Right atrium auricular region (tissue), 2 donors: ENCODE data around the gene WNK2. TPM values are rescaled to one million over a fixed set of nuclear protein-coding genes. Genes with fewer than 3 reads are reported as not detected.

ENCODE experiments used
- DNase-seq: peaks from one replicate; pipeline ENCODE4 v3.0.0-alpha.2; 2019; ENCODE audit warnings: low spot score
- H3K27ac ChIP-seq, 2 donors: fragments of 200-600 bp; sonication (generic); 1 replicate in 1 of 2; 2 replicates in 1 of 2; pipeline ENCODE4 v1.5.1; 2016 to 2019
- H3K27me3 ChIP-seq, 2 donors: fragments of 200-600 bp; sonication (generic); one replicate each; pipeline versions ENCODE4 v1.5.1 to v1.6.0; 2017 to 2019
- H3K36me3 ChIP-seq: fragments of 200-600 bp; sonication (generic); one replicate; pipeline ENCODE4 v1.5.1; 2016
- H3K4me1 ChIP-seq, 2 donors: fragments of 200-600 bp; sonication (generic); one replicate each; pipeline versions ENCODE4 v1.5.1 to v1.6.0; 2017 to 2019
- H3K4me3 ChIP-seq, 2 donors: fragments of 200-600 bp; sonication (generic); 1 replicate in 1 of 2; 2 replicates in 1 of 2; pipeline ENCODE4 v1.5.1; 2017 to 2019; ENCODE audit warnings: mild to moderate bottlenecking in 1 of 2, moderate library complexity in 1 of 2
- H3K9me3 ChIP-seq, 2 donors: fragments of 200-600 bp; sonication (generic); one replicate each; pipeline ENCODE4 v1.5.1; 2019
- total RNA-seq, 2 donors: library from RNA; depleted of rRNA; stranded (reverse); fragments of >200 nt; gene quantifications; one replicate each; pipeline ENCODE4 v1.1.0, GENCODE V29; 2016
- TF ChIP-seq, protein P1 (sequence below), 2 donors: fragments of 200-600 bp; sonication (generic); IDR thresholded peaks; one replicate each; pipeline ENCODE4 v1.5.1; 2019; ENCODE audit warnings: antibody characterized with exemption in 2 of 2

WNK2 gene
- total RNA-seq, result 100 to 1,000 TPM in 1 of 2 donors, 10 to 100 TPM in 1; 61.4 to 132 TPM

DNA sequence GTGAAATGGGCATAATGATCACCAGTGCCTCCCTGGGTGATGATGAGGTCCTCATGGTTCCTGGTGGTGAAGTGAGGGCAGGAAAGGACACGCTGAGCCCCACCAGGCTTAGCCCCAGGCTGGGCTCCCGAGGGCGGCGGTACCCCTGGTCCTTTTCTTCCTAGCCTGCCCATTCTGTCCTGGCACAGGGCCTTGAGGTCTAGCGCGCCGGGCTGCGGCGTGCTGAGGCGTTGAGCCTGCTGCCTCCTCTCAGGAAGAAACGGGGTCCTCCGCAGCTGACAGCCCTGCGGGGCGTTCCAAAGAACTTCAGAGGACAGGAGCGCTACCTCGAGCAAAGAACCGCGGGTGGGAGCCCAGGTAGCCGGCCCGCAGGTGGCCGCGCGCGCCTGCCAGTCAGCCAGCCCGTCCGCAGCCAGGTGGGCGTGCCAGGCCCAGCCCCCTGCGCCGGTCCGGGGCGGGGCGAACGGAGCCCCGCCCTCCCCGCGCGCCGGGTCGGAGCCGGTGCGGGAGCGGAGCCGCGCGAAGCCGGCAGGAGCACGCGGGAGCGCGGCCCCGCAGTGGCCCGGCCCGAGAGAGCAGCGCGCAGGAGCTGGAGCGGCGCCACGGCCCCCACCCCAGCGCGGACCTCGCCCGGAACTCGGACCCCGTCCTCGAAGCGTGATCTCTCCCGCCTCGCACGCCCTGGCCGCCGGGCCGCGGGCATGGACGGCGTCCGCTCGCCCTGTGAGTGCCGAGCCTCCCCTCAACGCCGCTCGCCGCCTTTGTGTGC lies at the start of gene WNK2:
Gene WNK2, plus strand, starts transcription at position 477 of the 769 bp plus-strand sequence. CDS start 791 bp downstream, outside the sequence.
- Histone ChIP-seq H3K36me3 (no peaks in the 10 kb centered on the region), H3K27me3 (no peaks in the 10 kb centered on the region), H3K4me1 (peaks cover 0 to 27% of the 10 kb centered on the region in 2 donors), H3K4me3 (peak within 1 kb of the TSS; percentile 51 to 63), H3K9me3 (no peaks in the 10 kb centered on the region), H3K27ac (peak within 1 kb of the TSS; percentile 89 to 92)
- TF ChIP-seq, protein P1, sequence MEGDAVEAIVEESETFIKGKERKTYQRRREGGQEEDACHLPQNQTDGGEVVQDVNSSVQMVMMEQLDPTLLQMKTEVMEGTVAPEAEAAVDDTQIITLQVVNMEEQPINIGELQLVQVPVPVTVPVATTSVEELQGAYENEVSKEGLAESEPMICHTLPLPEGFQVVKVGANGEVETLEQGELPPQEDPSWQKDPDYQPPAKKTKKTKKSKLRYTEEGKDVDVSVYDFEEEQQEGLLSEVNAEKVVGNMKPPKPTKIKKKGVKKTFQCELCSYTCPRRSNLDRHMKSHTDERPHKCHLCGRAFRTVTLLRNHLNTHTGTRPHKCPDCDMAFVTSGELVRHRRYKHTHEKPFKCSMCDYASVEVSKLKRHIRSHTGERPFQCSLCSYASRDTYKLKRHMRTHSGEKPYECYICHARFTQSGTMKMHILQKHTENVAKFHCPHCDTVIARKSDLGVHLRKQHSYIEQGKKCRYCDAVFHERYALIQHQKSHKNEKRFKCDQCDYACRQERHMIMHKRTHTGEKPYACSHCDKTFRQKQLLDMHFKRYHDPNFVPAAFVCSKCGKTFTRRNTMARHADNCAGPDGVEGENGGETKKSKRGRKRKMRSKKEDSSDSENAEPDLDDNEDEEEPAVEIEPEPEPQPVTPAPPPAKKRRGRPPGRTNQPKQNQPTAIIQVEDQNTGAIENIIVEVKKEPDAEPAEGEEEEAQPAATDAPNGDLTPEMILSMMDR (IDR thresholded peaks at IDR 0.05), result no peak
- no peak for DNase-seq

DNA sequence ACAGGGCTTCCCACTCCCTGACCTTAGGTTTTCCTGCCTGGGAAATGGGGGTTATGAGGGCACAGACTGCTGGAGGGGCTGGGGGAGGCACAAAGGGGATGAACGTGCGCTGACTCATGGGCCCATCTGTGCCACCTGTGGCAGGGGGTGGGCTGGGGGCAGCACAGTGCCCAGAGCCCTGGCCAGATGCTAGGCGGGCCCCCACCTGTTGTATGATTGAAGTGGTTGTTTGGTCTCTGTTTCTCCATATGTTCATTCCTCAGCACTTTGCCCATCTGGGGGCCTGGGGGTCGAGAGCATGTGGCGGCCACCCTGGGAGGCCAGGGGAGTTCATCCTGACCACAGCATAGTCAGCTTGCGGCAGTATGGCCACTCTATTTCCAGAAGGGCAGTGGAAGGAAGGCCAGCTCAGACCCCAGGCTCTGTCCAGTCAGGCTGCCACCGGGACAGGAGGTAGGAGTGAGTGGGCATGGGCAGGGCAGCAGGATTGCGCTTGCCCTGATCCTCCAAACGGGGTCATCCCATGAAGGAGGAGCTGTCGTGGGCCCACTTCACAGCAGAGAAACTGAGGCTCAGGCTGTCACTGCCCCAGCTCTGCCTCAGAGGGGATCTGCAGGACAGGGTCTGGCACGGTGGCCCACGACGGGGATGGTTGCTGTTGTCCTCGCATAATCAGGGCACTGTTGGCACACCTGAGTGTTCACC lies 49.0 kb upstream of the WNK2 start:
- peak overlapping the region; percentile 97 to 99 for H3K27ac ChIP-seq
- DNase-seq, result no peak
- H3K4me1 ChIP-seq, result peaks cover 0 to 51% of the 10 kb centered on the region in 2 donors
- no peaks in the 10 kb centered on the region for H3K9me3 ChIP-seq
- TF ChIP-seq, protein P1 (IDR thresholded peaks at IDR 0.05), result no peak
- H3K36me3 ChIP-seq, result no peaks in the 10 kb centered on the region
- H3K4me3 ChIP-seq, result peak overlapping the region; percentile 82 to 91
- H3K27me3 ChIP-seq, result no peaks in the 10 kb centered on the region

DNA sequence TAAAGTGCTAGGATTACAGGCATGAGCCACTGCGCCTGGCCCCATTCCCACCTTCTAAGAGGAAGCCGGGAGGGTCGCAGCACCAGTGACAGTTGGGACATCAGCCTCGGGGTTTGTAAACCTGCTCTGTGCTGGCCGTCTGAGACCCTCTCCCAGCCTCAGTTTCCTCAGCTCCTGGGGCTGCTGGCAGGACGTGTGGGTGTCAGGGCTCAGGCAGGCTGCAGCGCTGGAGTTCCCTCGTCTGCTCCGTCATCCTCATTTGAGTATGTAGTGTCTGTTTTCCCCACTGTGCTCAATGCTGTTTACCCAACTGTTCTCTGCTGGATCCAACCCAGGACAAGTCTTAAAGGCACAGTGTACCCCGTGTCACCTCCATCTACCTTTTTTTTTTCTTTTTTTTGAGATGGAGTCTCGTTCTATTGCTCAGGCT lies 47.9 kb upstream of the WNK2 start:
- DNase-seq, result no peak
- Histone ChIP-seq H3K4me1 (peaks cover 0 to 40% of the 10 kb centered on the region in 2 donors), H3K4me3 (no peak overlapping the region), H3K36me3 (no peaks in the 10 kb centered on the region), H3K27ac (no peak overlapping the region), H3K27me3 (no peaks in the 10 kb centered on the region), H3K9me3 (no peaks in the 10 kb centered on the region)
- TF ChIP-seq, protein P1 (IDR thresholded peaks at IDR 0.05), result no peak

DNA sequence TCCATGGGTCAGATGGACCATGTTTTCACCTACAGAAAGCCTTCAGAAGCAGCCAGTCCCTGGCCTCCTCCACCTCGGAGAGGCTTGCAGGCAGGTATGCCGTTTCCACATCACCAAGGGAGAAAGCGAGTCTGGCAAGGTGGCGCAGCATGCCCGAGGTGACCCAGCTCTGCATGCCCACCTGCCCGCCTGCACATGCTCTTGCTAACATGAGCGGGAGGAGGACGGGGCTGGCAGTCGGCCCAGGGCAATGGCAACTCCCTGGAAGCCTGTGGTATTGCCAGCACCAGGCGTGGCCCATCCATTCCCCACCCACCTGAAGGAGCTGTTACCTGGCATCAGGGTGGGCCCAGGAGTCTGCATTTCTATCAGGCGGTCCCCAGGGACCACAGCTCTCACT lies 46.6 kb upstream of the WNK2 start:
- no peak overlapping the region for H3K27ac ChIP-seq
- no peak overlapping the region for H3K4me3 ChIP-seq
- H3K36me3 ChIP-seq, result no peaks in the 10 kb centered on the region
- H3K27me3 ChIP-seq, result no peaks in the 10 kb centered on the region
- no peaks in the 10 kb centered on the region for H3K9me3 ChIP-seq
- H3K4me1 ChIP-seq, result peaks cover 0 to 27% of the 10 kb centered on the region in 2 donors
- no peak for DNase-seq
- TF ChIP-seq, protein P1 (IDR thresholded peaks at IDR 0.05), result no peak

DNA sequence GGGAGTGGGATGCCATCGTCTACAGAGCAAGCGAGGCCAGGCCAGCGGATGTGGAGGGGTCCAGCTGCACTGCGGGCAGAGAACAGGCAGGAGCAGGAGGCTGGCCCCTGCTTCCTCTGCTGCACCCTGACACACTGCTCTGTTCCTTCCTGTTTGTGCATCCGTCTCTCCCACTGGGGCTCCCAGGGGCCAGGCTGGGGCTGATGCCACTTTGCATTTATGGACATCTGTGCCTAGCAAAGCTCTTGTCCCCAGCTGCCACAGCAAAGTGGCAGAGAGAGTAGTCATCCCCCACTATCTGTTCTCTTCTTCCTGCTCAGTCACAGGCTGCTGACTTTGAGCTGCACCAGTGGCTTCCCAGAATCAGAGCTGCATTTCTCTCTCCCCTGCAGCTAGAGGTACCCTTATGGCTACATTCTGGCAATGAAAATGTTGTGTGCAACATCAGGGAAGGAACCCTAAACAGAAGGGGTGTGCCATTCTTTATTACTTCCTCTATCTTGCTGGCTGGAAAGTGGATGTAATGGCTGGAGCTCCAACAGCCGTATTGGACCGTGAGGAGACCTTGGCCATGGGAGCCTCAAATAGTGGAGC lies 45.7 kb upstream of the WNK2 start:
- H3K27me3 ChIP-seq, result no peaks in the 10 kb centered on the region
- no peak for DNase-seq
- TF ChIP-seq, protein P1 (IDR thresholded peaks at IDR 0.05), result no peak
- H3K4me3 ChIP-seq, result no peak overlapping the region
- H3K27ac ChIP-seq, result no peak overlapping the region
- no peaks in the 10 kb centered on the region for H3K9me3 ChIP-seq
- H3K4me1 ChIP-seq, result peaks cover 0 to 18% of the 10 kb centered on the region in 2 donors
- no peaks in the 10 kb centered on the region for H3K36me3 ChIP-seq
